ENCODE data around the gene MYH6. TPM values are rescaled to one million over a fixed set of nuclear protein-coding genes. Genes with fewer than 3 reads are reported as not detected.

MYH6 gene
- total RNA-seq, 1 donor from 2014 or later: 1.2 TPM

DNA sequence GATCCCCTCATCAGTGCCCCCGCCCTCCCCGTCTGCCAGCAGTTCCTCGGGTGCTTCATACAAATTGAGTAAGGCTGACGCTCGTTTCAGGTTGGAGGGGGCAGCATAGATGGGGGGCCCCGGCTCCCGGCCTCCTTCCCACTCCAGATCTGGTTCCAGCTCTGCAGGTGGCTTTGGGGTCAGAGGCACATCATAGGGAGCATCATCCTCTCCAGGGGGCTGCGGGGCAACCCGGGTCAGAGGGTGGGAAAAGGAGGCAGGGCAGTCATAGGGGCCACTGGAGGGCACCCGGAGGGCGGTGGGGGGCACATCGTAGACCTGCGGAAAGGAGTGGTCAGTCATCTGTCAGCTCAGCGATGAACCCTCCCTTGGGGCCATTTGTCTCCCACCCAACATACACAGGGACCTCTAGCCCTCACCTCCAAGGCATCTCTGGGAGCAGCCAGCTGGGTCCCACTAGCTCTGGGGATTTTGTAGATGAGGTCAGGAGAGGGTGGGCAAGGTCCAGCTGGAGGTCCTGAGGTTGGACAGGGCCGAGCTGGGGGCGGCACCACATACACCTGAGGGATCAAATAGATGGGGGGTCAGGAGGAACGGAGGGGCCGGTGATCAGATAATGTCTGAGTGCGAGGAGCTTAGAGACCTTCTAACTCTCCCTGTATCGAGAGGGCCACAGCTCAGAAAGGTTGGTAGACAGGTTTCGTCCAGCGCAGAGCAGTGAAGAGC, 48.2 kb downstream of the MYH6 start:
- intact Hi-C loops (cut with micrococcal nuclease): no loop called here

- intact Hi-C loops (cut with micrococcal nuclease): no loop called here
These were observed 48.9 kb downstream of the MYH6 start for GRCh38 chr14:23359167-23359626.

DNA sequence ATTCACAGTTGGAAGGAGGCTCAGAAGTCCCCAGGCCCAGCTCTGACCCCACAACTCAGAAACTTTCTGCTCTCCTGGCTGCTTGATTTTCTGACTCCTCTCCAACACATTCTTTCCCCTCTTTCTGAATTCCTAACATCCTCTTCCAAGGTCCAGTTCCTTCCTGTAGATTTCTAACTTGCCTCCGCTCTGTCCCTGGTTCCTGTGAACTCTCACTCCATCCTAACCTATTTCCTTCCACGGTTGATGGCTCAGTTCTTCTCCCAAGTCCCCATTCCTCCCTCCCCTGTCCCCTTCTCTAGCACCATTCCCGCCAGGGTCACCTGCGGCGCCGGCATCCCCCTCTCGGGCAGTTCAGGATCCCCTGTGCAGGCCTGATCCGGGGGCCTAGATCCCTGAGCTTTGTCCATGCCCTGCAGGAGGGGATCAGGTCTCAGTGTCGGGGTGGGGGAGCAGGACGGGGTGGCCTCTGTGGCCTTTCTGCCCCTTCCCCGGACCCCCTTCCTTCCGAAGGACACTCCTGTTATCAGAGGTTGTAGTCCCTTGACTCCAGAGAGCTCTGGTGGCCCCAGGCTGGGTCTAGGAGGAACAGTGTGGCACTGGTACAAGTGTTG, 49.4 kb downstream of the MYH6 start:
- intact Hi-C loops (cut with micrococcal nuclease): no loop called here

DNA sequence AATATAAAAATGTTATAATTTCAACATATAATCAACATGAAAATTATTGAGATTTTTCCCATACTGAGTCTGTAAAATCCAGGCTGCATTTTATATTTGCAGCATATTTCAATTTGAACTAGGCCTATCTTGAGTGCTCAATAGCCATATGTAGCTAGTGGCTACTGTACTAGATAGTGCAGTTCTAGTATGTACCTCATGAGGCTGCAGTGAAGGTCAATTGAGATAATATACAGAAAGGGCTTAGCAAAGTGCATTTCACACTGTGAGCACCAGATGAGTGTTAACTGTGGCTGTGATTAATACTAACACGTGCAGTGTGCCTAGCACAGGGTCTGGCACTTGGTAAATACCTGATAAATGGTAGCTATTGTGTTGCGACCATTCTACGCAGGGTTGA, 50.0 kb downstream of the MYH6 start:
- intact Hi-C loops (cut with micrococcal nuclease): no loop called here

DNA sequence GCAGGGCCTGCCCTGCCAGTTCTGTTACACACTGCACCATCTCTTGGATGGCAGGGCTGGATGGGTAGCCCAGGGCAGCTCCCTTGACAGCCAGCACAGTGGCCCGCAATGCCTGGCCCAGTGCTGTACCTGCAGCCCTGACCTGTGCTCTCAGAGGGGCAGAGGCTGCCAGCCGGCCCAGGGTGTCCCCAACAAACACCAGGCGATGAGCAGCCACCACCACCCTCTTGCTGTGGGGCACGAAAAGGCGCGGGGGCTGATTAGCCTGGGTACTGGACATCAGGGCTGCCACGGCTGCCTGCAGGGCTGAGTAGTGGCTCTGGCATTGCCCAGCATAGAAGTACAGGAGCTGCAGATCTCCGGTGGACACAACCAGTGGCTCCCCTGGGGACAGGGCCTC, 50.8 kb downstream of the MYH6 start:
- intact Hi-C loops (cut with micrococcal nuclease): no loop called here

GRCh38 chr14:23356662-23357061, 51.4 kb downstream of the MYH6 start:
- intact Hi-C loops (cut with micrococcal nuclease): no loop called here

GRCh38 chr14:23355871-23356435, 52.1 kb downstream of the MYH6 start:
- intact Hi-C loops (cut with micrococcal nuclease): no loop called here

GRCh38 chr14:23354990-23355389, 53.1 kb downstream of the MYH6 start:
- intact Hi-C loops (cut with micrococcal nuclease): no loop called here

DNA sequence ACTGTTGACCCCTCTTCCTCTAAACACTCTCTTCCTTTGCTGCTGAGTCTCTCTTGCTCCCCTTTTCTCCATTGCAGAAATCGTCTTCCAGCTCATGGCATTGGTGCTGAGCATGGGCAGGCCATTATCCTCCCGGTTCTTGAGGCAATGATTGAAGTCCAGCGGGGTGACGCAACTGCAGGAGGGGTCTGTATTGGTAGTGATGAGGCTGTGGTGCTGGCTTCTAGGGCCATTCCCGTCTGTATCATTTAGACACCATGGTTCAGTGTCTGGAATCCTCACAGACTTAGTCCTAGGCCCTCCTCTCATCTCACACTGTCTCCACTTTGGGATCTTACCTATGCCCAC, 54.7 kb downstream of the MYH6 start:
- intact Hi-C loops (cut with micrococcal nuclease): loop anchor here (2.0 kb wide), 1 partner anchor 53 kb away; no protein-coding TSS in a partner anchor

- intact Hi-C loops (cut with micrococcal nuclease): loop anchor here (2.0 kb wide), 1 partner anchor 52 kb away; no protein-coding TSS in a partner anchor
These were observed 55.3 kb downstream of the MYH6 start, which contains the start of gene SLC22A17 for GRCh38 chr14:23352506-23353432. Gene SLC22A17 (minus strand): TSS chr14:23352887.

- intact Hi-C loops (cut with micrococcal nuclease): loop anchor here (2.0 kb wide), 1 partner anchor 51 kb away; no protein-coding TSS in a partner anchor
These were observed 56.2 kb downstream of the MYH6 start for GRCh38 chr14:23351681-23352505.

- intact Hi-C loops (cut with micrococcal nuclease): no loop called here
These were observed 58.8 kb downstream of the MYH6 start for GRCh38 chr14:23349156-23349845.

- intact Hi-C loops (cut with micrococcal nuclease): no loop called here
These were observed 59.8 kb downstream of the MYH6 start for GRCh38 chr14:23348297-23348655.

DNA sequence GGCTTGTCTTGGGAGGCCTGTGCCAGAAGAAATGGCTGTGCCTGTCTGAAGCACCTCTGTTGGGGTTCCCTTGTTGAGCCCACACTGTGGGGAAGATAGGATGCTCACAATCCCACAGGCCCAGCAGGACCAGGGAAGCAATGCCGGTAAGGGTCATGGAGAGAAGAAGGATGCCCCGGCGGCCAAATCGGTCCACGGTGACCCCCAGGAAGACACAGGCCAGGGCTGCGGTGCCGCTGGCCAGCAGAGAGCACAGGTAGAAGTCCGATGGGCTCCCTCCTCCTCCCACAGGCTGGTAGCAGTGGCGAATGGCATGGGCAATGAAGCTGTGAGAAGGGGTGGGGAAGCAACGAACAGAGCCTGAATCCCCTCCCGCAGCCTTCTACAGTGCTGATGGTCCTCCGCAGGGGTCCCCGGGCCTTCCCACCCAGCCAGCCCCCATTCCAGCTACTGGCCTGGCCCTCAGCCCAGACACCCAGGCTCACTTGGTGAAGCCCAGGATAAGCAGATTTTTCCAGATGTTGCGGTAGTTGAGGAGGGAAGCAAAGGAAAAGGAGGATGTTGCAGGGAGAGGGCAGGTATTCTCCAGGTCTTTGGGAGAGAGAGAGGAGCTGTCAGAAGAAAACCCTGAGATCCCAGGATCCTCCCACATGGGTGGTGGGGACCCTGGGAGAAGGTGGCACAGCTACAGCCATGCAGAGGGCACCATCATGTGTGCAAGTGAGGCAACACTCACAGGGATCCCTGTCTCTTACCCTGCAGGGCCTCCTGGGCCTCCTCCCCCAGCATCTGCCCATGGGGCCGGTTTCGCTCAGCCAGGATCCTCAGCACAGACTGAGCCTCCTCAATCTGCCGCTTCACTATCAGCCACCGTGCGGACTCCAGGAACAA, 60.4 kb downstream of the MYH6 start:
- intact Hi-C loops (cut with micrococcal nuclease): no loop called here

DNA sequence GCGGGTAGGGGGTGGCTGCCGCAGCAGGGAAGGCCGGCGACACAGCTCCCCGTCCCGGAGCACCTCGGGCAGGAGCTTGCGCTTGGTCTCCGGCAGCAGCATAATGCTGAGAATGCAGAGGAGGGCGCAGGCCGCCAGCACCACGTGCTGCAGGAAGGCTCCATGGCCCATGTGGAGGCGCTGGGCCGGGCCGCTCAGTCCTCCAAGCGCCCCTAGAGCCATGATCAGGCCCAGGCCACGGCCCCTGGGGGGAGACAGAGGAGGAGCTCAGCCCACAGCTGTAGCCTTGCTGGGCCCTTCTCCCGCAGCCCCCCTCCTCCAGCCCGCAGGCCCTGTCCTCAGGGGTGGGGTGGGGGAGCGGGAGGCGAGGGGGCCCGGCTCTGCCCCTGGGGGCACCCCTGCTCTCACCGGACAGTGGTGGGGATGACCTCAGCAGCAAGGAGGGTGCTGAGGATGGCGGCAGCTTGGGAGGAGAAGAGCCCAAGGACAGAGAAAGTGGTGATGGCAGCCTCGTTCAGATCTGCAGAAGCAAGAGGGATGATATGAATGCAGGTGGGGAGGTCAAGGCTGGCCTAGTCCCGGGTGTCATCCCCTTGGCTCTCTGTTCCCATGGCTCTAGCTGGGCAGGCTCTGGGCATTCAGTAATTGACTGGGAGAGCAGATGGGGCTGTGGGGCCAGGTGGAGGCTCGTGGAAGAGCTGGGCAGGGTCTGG, 61.2 kb downstream of the MYH6 start:
- intact Hi-C loops (cut with micrococcal nuclease): no loop called here

DNA sequence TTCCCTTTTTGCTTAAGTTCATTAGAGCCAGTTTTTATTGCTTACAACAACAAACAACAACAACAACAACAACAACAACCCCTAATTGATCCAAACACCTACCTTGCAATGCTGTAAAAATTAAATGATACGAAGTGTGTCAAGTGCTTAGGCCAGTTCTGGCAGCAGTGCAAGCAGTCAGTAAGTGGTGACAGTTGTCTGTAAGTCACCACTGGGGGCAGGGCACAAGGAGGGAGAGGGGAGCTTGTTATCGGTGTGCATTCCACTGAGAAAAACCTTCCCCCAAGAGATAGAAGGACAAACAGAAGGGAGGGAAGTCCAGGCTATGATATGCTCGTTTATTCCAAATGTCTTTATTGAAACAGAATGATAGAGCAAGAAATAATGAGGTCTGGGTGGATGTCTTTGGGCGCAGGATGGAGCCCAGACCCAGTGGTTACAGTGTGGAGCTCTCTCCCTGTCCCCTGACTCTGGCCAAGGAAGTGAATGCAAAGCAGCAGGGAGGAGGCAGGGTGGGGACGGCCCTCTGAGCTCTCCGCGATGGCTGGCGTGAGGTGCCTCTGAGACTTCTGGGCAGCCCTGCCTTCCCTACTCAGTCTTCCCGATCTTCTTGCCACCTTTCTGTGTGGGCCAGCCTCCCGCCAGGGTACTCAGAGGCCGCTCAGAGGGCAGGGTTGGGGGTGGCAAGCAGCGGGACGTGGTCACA, 61.9 kb downstream of the MYH6 start:
- intact Hi-C loops (cut with micrococcal nuclease): no loop called here

- intact Hi-C loops (cut with micrococcal nuclease): no loop called here
These were observed 63.6 kb downstream of the MYH6 start for GRCh38 chr14:23344481-23344880.
